Epithelial cell of proximal tubule (primary cell): ENCODE measurements around the gene LRRTM2. TPM values are rescaled to one million over a fixed set of nuclear protein-coding genes. Genes with fewer than 3 reads are reported as not detected.

ENCODE experiments used
- DNase-seq: peaks from one replicate; pipeline ENCODE4 v3.0.0-alpha.2; 2011; ENCODE audit warnings: low read depth
- H3K4me3 ChIP-seq: 2 replicates; pipeline ENCODE4 v1.5.1; 2011; ENCODE audit warnings: low read depth, mild to moderate bottlenecking, low read length
- CTCF ChIP-seq: conservative IDR thresholded peaks from 2 replicates; pipeline ENCODE4 v1.5.1; 2012; ENCODE audit warnings: low read depth, mild to moderate bottlenecking, low read length
- total RNA-seq: library from RNA; depleted of rRNA; stranded (reverse); fragments of >200 nt; gene quantifications from 2 replicates; pipeline ENCODE4 v1.2.3, GENCODE V29; 2015

LRRTM2 gene
- total RNA-seq, 1 donor from 2014 or later: not detected

- TF ChIP-seq CTCF: no peak
- DNase-seq: no peak
- H3K4me3 ChIP-seq: no peak overlapping the region
Measured at GRCh38 chr5:138900281-138900965, 25.3 kb upstream of the LRRTM2 start.

- no peak for DNase-seq
- no peak overlapping the region for H3K4me3 ChIP-seq
- no peak for TF ChIP-seq CTCF
Measured at GRCh38 chr5:138898742-138899141, 23.6 kb upstream of the LRRTM2 start.

- H3K4me3 ChIP-seq: no peak overlapping the region
- no peak for TF ChIP-seq CTCF
- no peak for DNase-seq
Measured at GRCh38 chr5:138898299-138898698, 23.2 kb upstream of the LRRTM2 start.

- TF ChIP-seq CTCF: no peak
- no peak overlapping the region for H3K4me3 ChIP-seq
- no peak for DNase-seq
Measured at GRCh38 chr5:138895918-138896317, 20.8 kb upstream of the LRRTM2 start.

GRCh38 chr5:138890644-138891043, 15.5 kb upstream of the LRRTM2 start:
- DNase-seq: no peak

GRCh38 chr5:138889994-138890393, 14.9 kb upstream of the LRRTM2 start:
- H3K4me3 ChIP-seq: no peak overlapping the region
- no peak for TF ChIP-seq CTCF
- no peak for DNase-seq

More at GRCh38 chr5:138890644-138891043, 15.5 kb upstream of the LRRTM2 start:
- no peak for TF ChIP-seq CTCF
- H3K4me3 ChIP-seq: no peak overlapping the region

- no peak for TF ChIP-seq CTCF
- no peak overlapping the region for H3K4me3 ChIP-seq
- no peak for DNase-seq
Measured at GRCh38 chr5:138884554-138884953, 9.4 kb upstream of the LRRTM2 start.
